WTC11 (cell line): ENCODE results near the gene SBF2. TPM values are rescaled to one million over a fixed set of nuclear protein-coding genes. Genes with fewer than 3 reads are reported as not detected.

Experiments used
- ATAC-seq: fragments of 200-7000 bp; cut with Tn5 transposase; 2 replicates; pipeline ENCODE4 v1.10.0; 2021; ENCODE audit warnings: mild to moderate bottlenecking, moderate library complexity
- CTCF ChIA-PET: fragments of 300-600 bp; sonication (Branson Sonifier 250); formaldehyde crosslinking; loops from one replicate; lab custom pipeline; 2021; ENCODE audit warnings: antibody characterized with exemption; lab: Charles Lee
- POLR2A ChIA-PET: fragments of 350-600 bp; sonication (Branson Sonifier 250); formaldehyde crosslinking; loops from one replicate; lab custom pipeline; 2021; ENCODE audit warnings: antibody characterized with exemption; lab: Charles Lee
- DNase-seq: peaks from one replicate; pipeline ENCODE4 v3.0.0; 2021; ENCODE audit warnings: low spot score
- H3K27ac Mint-ChIP-seq: 2 replicates; pipeline ENCODE4 v1.8.0; 2021; ENCODE audit warnings: mixed read lengths
- H3K27me3 Mint-ChIP-seq: 2 replicates; pipeline ENCODE4 v1.8.0; 2021; ENCODE audit warnings: low read depth, mild to moderate bottlenecking, moderate library complexity, mixed read lengths
- H3K36me3 Mint-ChIP-seq: 2 replicates; pipeline ENCODE4 v1.8.0; 2021; ENCODE audit warnings: mixed read lengths
- H3K4me1 Mint-ChIP-seq: 2 replicates; pipeline ENCODE4 v1.8.0; 2022; ENCODE audit warnings: mixed read lengths
- H3K4me3 Mint-ChIP-seq: 2 replicates; pipeline ENCODE4 v1.8.0; 2021; ENCODE audit warnings: mild to moderate bottlenecking, moderate library complexity, mixed read lengths
- H3K9me3 Mint-ChIP-seq: 2 replicates; pipeline ENCODE4 v1.8.0; 2021; ENCODE audit warnings: mixed read lengths
- ESRRA ChIP-seq: sonication (generic); formaldehyde crosslinking; IDR thresholded peaks from 2 replicates; pipeline ENCODE4 v1.8.1; 2022; ENCODE audit warnings: mild to moderate bottlenecking, missing genetic modification reagents, borderline replicate concordance
- ETV6 ChIP-seq: sonication (generic); formaldehyde crosslinking; IDR thresholded peaks from 2 replicates; pipeline ENCODE4 v1.8.1; 2022; ENCODE audit warnings: mild to moderate bottlenecking, missing genetic modification reagents
- GRHL2 ChIP-seq: fragments of 250-450 bp; sonication (Bioruptor Pico); IDR thresholded peaks from 2 replicates; pipeline ENCODE4 v1.8.0; 2022; ENCODE audit warnings: mild to moderate bottlenecking, moderate library complexity; ENCODE audit not compliant: insufficient replicate concordance, severe bottlenecking
- IRF2 ChIP-seq: sonication (generic); formaldehyde crosslinking; IDR thresholded peaks from 2 replicates; pipeline ENCODE4 v1.8.0; 2022; ENCODE audit warnings: low read depth, missing genetic modification reagents, borderline replicate concordance
- JAZF1 ChIP-seq: fragments of 250-450 bp; sonication (Bioruptor Pico); IDR thresholded peaks from 2 replicates; pipeline ENCODE4 v1.9.0; 2021; ENCODE audit warnings: moderate library complexity, mild to moderate bottlenecking, inconsistent platforms
- MXD4 ChIP-seq: fragments of 250-450 bp; sonication (Bioruptor Pico); IDR thresholded peaks from 2 replicates; pipeline ENCODE4 v1.8.0; 2021; ENCODE audit warnings: mild to moderate bottlenecking, moderate library complexity, borderline replicate concordance
- NFE2L1 ChIP-seq: sonication (generic); formaldehyde crosslinking; IDR thresholded peaks from 2 replicates; pipeline ENCODE4 v1.8.1; 2023; ENCODE audit warnings: missing genetic modification reagents
- SMAD3 ChIP-seq: sonication (generic); formaldehyde crosslinking; IDR thresholded peaks from 2 replicates; pipeline ENCODE4 v1.8.0; 2022; ENCODE audit warnings: missing genetic modification reagents, mild to moderate bottlenecking, borderline replicate concordance
- SMAD4 ChIP-seq: sonication (generic); formaldehyde crosslinking; IDR thresholded peaks from 2 replicates; pipeline ENCODE4 v1.8.0; 2022; ENCODE audit warnings: mild to moderate bottlenecking, missing genetic modification reagents
- ZBTB21 ChIP-seq: sonication (generic); formaldehyde crosslinking; IDR thresholded peaks from 2 replicates; pipeline ENCODE4 v1.8.1; 2023; ENCODE audit warnings: mild to moderate bottlenecking, missing genetic modification reagents, borderline replicate concordance
- ZNF138 ChIP-seq: sonication (generic); formaldehyde crosslinking; conservative IDR thresholded peaks from 2 replicates; pipeline ENCODE4 v1.8.1; 2022; ENCODE audit warnings: mild to moderate bottlenecking, moderate library complexity, missing genetic modification reagents
- ZNF416 ChIP-seq: fragments of 250-450 bp; sonication (Bioruptor Pico); IDR thresholded peaks from 2 replicates; pipeline ENCODE4 v1.9.0; 2021; ENCODE audit warnings: mild to moderate bottlenecking, inconsistent platforms
- total RNA-seq: library from RNA; stranded (reverse); gene quantifications from 3 replicates; pipeline ENCODE4 v1.2.3, GENCODE V29; 2021
- TF ChIP-seq, protein P1 (sequence below): sonication (generic); formaldehyde crosslinking; IDR thresholded peaks from 2 replicates; pipeline ENCODE4 v1.8.1; 2023; ENCODE audit warnings: mild to moderate bottlenecking, missing genetic modification reagents, borderline replicate concordance
- TF ChIP-seq, protein P2 (sequence below): fragments of 250-450 bp; sonication (Bioruptor Pico); IDR thresholded peaks from 2 replicates; pipeline ENCODE4 v2.1.2; 2022; ENCODE audit warnings: mild to moderate bottlenecking, moderate library complexity
- TF ChIP-seq, protein P3 (sequence below): fragments of 250-450 bp; sonication (Bioruptor Pico); IDR thresholded peaks from 2 replicates; pipeline ENCODE4 v1.9.0; 2021; ENCODE audit warnings: mild to moderate bottlenecking, borderline replicate concordance
- TF ChIP-seq, protein P4 (sequence below): sonication (generic); formaldehyde crosslinking; conservative IDR thresholded peaks from 2 replicates; pipeline ENCODE4 v1.8.1; 2022; ENCODE audit warnings: mild to moderate bottlenecking, missing genetic modification reagents
- TF ChIP-seq, protein P5 (sequence below): fragments of 250-450 bp; sonication (Bioruptor Pico); IDR thresholded peaks from 2 replicates; pipeline ENCODE4 v1.8.0; 2021; ENCODE audit warnings: mild to moderate bottlenecking
- TF ChIP-seq, protein P6 (sequence below): sonication (generic); formaldehyde crosslinking; IDR thresholded peaks from 2 replicates; pipeline ENCODE4 v1.8.1; 2023; ENCODE audit warnings: mild to moderate bottlenecking, moderate library complexity, missing genetic modification reagents

The SBF2 gene
- total RNA-seq, 1 experiment from 2014 or later = 47.6 TPM

DNA sequence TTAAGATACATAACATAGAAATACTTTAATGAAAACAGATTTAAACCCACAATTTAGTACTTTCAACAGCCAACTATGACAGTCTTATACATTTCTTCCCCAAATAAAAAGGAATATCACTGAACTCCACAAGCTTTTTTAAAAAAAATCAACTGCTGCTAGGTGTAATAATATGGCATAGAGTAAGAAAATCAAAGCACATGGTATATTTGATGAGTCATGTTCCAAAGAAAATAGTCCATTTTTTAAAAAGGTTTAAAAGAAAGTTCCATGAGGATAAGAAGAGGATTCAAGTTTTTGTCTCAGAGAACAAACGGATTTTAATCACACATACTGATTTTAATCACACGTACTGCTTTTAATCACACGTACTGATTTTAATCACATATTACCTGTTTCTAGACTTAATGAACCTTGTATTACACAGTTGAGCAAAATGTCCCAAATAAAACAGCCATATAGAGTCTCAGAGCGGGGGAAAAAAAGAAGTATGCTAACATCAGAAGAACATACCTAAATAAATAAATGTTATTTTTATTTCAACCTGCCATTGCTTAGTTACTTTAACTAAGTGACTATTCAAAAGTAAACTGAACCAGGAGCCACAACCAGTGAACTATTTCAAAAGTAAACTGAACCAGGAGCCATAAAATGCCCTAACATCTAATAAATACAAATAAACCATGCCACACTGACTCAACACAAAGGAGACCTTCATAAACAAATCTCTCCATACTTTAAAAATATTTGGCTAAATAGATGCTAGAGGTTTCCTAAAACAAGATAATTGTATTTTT lies 198.4 kb downstream of the SBF2 start:
- ChIA-PET CTCF (interaction anchor here (0.7 kb wide), 1 partner anchor 19 kb away, joined by 3 read pairs; no protein-coding TSS in a partner anchor), POLR2A (no interaction called here)
- ATAC-seq (no peak), DNase-seq (no peak)
- Mint-ChIP-seq H3K4me1 (peaks cover 10% of the 10 kb centered on the region; the same call in 1 of the 2 replicates), H3K9me3 (peaks cover 31% of the 10 kb centered on the region), H3K36me3 (peaks cover 30% of the 10 kb centered on the region), H3K27me3 (peaks cover 3% of the 10 kb centered on the region; the same call in 1 of the 2 replicates), H3K27ac (peak overlapping the region; percentile 74; the same call in 1 of the 2 replicates), H3K4me3 (no peak overlapping the region)
- TF ChIP-seq MXD4 (CRISPR knock-in tag) (no peak), JAZF1 (no peak), IRF2 (CRISPR knock-in tag) (no peak), ZNF138 (CRISPR knock-in tag) (no peak), SMAD3 (CRISPR knock-in tag) (no peak), ETV6 (no peak), ESRRA (CRISPR knock-in tag) (no peak)
- TF ChIP-seq, protein P1, sequence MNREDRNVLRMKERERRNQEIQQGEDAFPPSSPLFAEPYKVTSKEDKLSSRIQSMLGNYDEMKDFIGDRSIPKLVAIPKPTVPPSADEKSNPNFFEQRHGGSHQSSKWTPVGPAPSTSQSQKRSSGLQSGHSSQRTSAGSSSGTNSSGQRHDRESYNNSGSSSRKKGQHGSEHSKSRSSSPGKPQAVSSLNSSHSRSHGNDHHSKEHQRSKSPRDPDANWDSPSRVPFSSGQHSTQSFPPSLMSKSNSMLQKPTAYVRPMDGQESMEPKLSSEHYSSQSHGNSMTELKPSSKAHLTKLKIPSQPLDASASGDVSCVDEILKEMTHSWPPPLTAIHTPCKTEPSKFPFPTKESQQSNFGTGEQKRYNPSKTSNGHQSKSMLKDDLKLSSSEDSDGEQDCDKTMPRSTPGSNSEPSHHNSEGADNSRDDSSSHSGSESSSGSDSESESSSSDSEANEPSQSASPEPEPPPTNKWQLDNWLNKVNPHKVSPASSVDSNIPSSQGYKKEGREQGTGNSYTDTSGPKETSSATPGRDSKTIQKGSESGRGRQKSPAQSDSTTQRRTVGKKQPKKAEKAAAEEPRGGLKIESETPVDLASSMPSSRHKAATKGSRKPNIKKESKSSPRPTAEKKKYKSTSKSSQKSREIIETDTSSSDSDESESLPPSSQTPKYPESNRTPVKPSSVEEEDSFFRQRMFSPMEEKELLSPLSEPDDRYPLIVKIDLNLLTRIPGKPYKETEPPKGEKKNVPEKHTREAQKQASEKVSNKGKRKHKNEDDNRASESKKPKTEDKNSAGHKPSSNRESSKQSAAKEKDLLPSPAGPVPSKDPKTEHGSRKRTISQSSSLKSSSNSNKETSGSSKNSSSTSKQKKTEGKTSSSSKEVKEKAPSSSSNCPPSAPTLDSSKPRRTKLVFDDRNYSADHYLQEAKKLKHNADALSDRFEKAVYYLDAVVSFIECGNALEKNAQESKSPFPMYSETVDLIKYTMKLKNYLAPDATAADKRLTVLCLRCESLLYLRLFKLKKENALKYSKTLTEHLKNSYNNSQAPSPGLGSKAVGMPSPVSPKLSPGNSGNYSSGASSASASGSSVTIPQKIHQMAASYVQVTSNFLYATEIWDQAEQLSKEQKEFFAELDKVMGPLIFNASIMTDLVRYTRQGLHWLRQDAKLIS (CRISPR knock-in tag) = no peak
- TF ChIP-seq, protein P2, sequence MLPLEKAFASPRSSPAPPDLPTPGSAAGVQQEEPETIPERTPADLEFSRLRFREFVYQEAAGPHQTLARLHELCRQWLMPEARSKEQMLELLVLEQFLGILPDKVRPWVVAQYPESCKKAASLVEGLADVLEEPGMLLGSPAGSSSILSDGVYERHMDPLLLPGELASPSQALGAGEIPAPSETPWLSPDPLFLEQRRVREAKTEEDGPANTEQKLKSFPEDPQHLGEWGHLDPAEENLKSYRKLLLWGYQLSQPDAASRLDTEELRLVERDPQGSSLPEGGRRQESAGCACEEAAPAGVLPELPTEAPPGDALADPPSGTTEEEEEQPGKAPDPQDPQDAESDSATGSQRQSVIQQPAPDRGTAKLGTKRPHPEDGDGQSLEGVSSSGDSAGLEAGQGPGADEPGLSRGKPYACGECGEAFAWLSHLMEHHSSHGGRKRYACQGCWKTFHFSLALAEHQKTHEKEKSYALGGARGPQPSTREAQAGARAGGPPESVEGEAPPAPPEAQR (CRISPR knock-in tag) = no peak
- TF ChIP-seq, protein P3, sequence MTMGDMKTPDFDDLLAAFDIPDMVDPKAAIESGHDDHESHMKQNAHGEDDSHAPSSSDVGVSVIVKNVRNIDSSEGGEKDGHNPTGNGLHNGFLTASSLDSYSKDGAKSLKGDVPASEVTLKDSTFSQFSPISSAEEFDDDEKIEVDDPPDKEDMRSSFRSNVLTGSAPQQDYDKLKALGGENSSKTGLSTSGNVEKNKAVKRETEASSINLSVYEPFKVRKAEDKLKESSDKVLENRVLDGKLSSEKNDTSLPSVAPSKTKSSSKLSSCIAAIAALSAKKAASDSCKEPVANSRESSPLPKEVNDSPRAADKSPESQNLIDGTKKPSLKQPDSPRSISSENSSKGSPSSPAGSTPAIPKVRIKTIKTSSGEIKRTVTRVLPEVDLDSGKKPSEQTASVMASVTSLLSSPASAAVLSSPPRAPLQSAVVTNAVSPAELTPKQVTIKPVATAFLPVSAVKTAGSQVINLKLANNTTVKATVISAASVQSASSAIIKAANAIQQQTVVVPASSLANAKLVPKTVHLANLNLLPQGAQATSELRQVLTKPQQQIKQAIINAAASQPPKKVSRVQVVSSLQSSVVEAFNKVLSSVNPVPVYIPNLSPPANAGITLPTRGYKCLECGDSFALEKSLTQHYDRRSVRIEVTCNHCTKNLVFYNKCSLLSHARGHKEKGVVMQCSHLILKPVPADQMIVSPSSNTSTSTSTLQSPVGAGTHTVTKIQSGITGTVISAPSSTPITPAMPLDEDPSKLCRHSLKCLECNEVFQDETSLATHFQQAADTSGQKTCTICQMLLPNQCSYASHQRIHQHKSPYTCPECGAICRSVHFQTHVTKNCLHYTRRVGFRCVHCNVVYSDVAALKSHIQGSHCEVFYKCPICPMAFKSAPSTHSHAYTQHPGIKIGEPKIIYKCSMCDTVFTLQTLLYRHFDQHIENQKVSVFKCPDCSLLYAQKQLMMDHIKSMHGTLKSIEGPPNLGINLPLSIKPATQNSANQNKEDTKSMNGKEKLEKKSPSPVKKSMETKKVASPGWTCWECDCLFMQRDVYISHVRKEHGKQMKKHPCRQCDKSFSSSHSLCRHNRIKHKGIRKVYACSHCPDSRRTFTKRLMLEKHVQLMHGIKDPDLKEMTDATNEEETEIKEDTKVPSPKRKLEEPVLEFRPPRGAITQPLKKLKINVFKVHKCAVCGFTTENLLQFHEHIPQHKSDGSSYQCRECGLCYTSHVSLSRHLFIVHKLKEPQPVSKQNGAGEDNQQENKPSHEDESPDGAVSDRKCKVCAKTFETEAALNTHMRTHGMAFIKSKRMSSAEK = no peak

DNA sequence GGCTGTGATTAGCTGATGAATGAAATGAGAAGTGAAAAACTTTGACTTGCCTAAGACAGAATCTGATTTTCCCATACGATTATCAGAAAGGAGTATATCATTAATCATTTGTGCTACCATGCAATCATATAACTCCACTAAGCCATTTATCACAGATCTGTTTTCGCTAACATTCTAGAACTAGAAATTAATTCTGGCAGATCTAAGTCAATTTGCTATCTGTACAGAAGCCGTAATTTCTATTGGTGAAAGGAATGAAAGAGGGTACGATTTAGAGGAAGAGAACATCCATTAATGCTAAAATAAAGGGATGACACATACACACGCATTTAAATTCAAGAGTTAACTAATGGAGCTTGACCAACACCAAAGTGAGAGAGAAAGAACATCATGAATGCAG lies 201.6 kb downstream of the SBF2 start:
- CTCF ChIA-PET = interaction anchor here (1.2 kb wide), 1 partner anchor 16 kb away, joined by 9 read pairs; no protein-coding TSS in a partner anchor
- TF ChIP-seq, protein P4, sequence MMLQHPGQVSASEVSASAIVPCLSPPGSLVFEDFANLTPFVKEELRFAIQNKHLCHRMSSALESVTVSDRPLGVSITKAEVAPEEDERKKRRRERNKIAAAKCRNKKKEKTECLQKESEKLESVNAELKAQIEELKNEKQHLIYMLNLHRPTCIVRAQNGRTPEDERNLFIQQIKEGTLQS (CRISPR knock-in tag) = no peak
- TF ChIP-seq JAZF1 = no peak
- no peak for TF ChIP-seq ZNF416 (CRISPR knock-in tag)
- no peak for TF ChIP-seq IRF2 (CRISPR knock-in tag)
- no peak for TF ChIP-seq GRHL2 (CRISPR knock-in tag)
- TF ChIP-seq ZBTB21 = no peak
- TF ChIP-seq, protein P5, sequence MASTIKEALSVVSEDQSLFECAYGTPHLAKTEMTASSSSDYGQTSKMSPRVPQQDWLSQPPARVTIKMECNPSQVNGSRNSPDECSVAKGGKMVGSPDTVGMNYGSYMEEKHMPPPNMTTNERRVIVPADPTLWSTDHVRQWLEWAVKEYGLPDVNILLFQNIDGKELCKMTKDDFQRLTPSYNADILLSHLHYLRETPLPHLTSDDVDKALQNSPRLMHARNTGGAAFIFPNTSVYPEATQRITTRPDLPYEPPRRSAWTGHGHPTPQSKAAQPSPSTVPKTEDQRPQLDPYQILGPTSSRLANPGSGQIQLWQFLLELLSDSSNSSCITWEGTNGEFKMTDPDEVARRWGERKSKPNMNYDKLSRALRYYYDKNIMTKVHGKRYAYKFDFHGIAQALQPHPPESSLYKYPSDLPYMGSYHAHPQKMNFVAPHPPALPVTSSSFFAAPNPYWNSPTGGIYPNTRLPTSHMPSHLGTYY = no peak
- no peak for TF ChIP-seq SMAD4 (CRISPR knock-in tag)
- TF ChIP-seq, protein P6, sequence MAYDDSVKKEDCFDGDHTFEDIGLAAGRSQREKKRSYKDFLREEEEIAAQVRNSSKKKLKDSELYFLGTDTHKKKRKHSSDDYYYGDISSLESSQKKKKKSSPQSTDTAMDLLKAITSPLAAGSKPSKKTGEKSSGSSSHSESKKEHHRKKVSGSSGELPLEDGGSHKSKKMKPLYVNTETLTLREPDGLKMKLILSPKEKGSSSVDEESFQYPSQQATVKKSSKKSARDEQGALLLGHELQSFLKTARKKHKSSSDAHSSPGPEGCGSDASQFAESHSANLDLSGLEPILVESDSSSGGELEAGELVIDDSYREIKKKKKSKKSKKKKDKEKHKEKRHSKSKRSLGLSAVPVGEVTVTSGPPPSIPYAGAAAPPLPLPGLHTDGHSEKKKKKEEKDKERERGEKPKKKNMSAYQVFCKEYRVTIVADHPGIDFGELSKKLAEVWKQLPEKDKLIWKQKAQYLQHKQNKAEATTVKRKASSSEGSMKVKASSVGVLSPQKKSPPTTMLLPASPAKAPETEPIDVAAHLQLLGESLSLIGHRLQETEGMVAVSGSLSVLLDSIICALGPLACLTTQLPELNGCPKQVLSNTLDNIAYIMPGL = no peak
- no peak for TF ChIP-seq NFE2L1 (CRISPR knock-in tag)
- TF ChIP-seq, all 79 proteins: peak for 0

More for the DNA sequence above, 201.6 kb downstream of the SBF2 start:
- H3K9me3 Mint-ChIP-seq = no peaks in the 10 kb centered on the region
- no peak overlapping the region for H3K27ac Mint-ChIP-seq
- H3K4me3 Mint-ChIP-seq = no peak overlapping the region
- H3K4me1 Mint-ChIP-seq = peaks cover 22% of the 10 kb centered on the region
- no peak for ATAC-seq
- POLR2A ChIA-PET = no interaction called here
- H3K36me3 Mint-ChIP-seq = no peaks in the 10 kb centered on the region
- no peaks in the 10 kb centered on the region for H3K27me3 Mint-ChIP-seq
- DNase-seq = no peak
